ENCODE measurements around the gene TSEN15. TPM values are rescaled to one million over a fixed set of nuclear protein-coding genes. Genes with fewer than 3 reads are reported as not detected.

TSEN15 gene
- total and polyA plus RNA-seq, 9 of the 15 experiments (the other 6 are each of a cell fraction or from before 2014, with no cell fraction given): 25.6 to 121 (median 91.3) TPM

DNA sequence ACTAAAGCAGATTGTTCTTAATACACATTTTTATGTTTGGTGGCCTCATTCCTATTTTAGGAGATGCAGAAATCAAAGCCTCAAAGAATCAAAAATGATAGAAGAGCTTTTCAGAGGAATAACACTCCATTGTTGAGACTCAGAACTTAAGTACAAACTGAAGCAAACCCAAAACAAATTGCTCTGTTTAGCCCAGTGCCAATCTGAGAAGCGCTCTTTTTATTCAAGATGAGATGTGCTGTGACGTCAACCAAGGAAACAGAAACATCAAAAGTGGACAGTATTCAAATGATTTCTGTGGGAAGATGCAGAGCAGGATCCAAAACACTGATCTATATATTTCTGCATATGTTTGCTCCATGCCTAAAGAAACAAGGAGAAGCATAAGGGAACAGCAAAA lies 32.0 kb upstream of the TSEN15 start:
- peaks cover 23% of the 10 kb centered on the region; the same call in 2 of the 3 replicates for H3K79me2 ChIP-seq (ENCODE audit: control insufficient read depth, insufficient read depth, low read length)
- no peaks in the 10 kb centered on the region for H3K9me3 ChIP-seq (replicated peaks; ENCODE audit: control insufficient read depth, insufficient read depth, low read depth, low read length)
- H3K4me2 ChIP-seq (ENCODE audit: insufficient read depth, low read length): no peak overlapping the region
- ChIA-PET POLR2A (interaction anchor here (1.0 to 1.7 kb wide), 2 partner anchors 10 to 14 kb away, joined by 3 to 5 read pairs; no protein-coding TSS in a partner anchor), CTCF (ENCODE audit: low intra/inter-chr PET ratio) (no interaction called here)
- in situ Hi-C loops (cut with MboI) (no loop called here), intact Hi-C loops (cut with micrococcal nuclease) (no loop called here)
- no peak overlapping the region for H3K4me3 ChIP-seq
- no peaks in the 10 kb centered on the region for H4K20me1 ChIP-seq (replicated peaks; ENCODE audit: control insufficient read depth, insufficient read depth, low read length)
- no peak overlapping the region for H3K27ac ChIP-seq (ENCODE audit: extremely low read depth, low read depth, low read length)
- BruUV-seq (replicated peaks): no TSS peak
- FAIRE-seq: no peak
- peaks cover 0 to 19% of the 10 kb centered on the region in 2 experiments; a peak in 3 of 5 replicates for H3K4me1 ChIP-seq (replicated peaks in 1 of 2; ENCODE audit: control insufficient read depth in 2 of 2, insufficient read depth in 2 of 2, low read length in 2 of 2)
- no peak for DNase-seq (ENCODE audit: extremely low read depth in 1 of 4, low spot score in 3 of 4)
- 93% methylated on average over 2 of the region's 2 CpGs for WGBS (ENCODE audit: insufficient coverage, low coverage, missing lambda C conversion rate)
- H3K9me1 ChIP-seq (ENCODE audit: control insufficient read depth, insufficient read depth, low read length): no peaks in the 10 kb centered on the region
- no peaks in the 10 kb centered on the region for H3K36me3 ChIP-seq (ENCODE audit: control insufficient read depth, insufficient read depth, low read length)
- no peak overlapping the region for H2AFZ ChIP-seq (ENCODE audit: low read depth, low read length)
- H3K27me3 ChIP-seq (ENCODE audit: control insufficient read depth in 2 of 2, insufficient read depth in 2 of 2, low read length in 2 of 2): no peaks in the 10 kb centered on the region
- no peak overlapping the region for H3K9ac ChIP-seq (ENCODE audit: insufficient read depth in 1 of 2, low read depth in 2 of 2, low read length in 2 of 2)
- no peak for ATAC-seq
- TF ChIP-seq, protein P1, sequence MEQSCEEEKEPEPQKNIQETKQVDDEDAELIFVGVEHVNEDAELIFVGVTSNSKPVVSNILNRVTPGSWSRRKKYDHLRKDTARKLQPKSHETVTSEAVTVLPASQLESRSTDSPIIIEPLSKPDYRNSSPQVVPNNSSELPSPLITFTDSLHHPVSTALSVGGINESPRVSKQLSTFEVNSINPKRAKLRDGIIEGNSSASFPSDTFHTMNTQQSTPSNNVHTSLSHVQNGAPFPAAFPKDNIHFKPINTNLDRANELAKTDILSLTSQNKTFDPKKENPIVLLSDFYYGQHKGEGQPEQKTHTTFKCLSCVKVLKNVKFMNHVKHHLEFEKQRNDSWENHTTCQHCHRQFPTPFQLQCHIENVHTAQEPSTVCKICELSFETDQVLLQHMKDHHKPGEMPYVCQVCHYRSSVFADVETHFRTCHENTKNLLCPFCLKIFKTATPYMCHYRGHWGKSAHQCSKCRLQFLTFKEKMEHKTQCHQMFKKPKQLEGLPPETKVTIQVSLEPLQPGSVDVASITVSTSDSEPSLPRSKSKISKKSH (CRISPR knock-in tag; IDR thresholded peaks at IDR 0.05): no peak
- TF ChIP-seq, protein P2, sequence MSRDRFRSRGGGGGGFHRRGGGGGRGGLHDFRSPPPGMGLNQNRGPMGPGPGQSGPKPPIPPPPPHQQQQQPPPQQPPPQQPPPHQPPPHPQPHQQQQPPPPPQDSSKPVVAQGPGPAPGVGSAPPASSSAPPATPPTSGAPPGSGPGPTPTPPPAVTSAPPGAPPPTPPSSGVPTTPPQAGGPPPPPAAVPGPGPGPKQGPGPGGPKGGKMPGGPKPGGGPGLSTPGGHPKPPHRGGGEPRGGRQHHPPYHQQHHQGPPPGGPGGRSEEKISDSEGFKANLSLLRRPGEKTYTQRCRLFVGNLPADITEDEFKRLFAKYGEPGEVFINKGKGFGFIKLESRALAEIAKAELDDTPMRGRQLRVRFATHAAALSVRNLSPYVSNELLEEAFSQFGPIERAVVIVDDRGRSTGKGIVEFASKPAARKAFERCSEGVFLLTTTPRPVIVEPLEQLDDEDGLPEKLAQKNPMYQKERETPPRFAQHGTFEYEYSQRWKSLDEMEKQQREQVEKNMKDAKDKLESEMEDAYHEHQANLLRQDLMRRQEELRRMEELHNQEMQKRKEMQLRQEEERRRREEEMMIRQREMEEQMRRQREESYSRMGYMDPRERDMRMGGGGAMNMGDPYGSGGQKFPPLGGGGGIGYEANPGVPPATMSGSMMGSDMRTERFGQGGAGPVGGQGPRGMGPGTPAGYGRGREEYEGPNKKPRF (IDR thresholded peaks at IDR 0.05; ENCODE audit: low read depth, low read length): no peak
- TF ChIP-seq, protein P3, sequence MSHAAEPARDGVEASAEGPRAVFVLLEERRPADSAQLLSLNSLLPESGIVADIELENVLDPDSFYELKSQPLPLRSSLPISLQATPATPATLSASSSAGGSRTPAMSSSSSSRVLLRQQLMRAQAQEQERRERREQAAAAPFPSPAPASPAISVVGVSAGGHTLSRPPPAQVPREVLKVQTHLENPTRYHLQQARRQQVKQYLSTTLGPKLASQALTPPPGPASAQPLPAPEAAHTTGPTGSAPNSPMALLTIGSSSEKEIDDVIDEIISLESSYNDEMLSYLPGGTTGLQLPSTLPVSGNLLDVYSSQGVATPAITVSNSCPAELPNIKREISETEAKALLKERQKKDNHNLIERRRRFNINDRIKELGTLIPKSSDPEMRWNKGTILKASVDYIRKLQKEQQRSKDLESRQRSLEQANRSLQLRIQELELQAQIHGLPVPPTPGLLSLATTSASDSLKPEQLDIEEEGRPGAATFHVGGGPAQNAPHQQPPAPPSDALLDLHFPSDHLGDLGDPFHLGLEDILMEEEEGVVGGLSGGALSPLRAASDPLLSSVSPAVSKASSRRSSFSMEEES (CRISPR knock-in tag; IDR thresholded peaks at IDR 0.05): no peak
- TF ChIP-seq, protein P4, sequence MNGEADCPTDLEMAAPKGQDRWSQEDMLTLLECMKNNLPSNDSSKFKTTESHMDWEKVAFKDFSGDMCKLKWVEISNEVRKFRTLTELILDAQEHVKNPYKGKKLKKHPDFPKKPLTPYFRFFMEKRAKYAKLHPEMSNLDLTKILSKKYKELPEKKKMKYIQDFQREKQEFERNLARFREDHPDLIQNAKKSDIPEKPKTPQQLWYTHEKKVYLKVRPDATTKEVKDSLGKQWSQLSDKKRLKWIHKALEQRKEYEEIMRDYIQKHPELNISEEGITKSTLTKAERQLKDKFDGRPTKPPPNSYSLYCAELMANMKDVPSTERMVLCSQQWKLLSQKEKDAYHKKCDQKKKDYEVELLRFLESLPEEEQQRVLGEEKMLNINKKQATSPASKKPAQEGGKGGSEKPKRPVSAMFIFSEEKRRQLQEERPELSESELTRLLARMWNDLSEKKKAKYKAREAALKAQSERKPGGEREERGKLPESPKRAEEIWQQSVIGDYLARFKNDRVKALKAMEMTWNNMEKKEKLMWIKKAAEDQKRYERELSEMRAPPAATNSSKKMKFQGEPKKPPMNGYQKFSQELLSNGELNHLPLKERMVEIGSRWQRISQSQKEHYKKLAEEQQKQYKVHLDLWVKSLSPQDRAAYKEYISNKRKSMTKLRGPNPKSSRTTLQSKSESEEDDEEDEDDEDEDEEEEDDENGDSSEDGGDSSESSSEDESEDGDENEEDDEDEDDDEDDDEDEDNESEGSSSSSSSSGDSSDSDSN (IDR thresholded peaks at IDR 0.05; ENCODE audit: borderline replicate concordance in 1 of 2, low read depth in 2 of 2, low read length in 2 of 2): no peak

All from K562 (cell line).